OCI-LY1 (cell line): Measurements from ENCODE around the gene ENTPD2.

Experiments
- EZH2 ChIP-seq: fragments of 200-600 bp; sonication (generic), shearing (Covaris generic); IDR thresholded peaks from 2 replicates; pipeline ENCODE4 v1.8.0; 2017; ENCODE audit warnings: borderline replicate concordance, mixed run types, mild to moderate bottlenecking, antibody characterized with exemption, low read length, moderate library complexity, mixed read lengths
- TF ChIP-seq, protein P1 (sequence below): fragments of 200-600 bp; sonication (generic), shearing (Covaris generic); IDR thresholded peaks from 2 replicates; pipeline ENCODE4 v1.5.1; 2017; ENCODE audit warnings: mild to moderate bottlenecking, antibody characterized with exemption, low read length, moderate library complexity, mixed read lengths

GRCh38 chr9:137042751-137043727 lies 10.8 kb downstream of the ENTPD2 start:
- TF ChIP-seq, protein P1, sequence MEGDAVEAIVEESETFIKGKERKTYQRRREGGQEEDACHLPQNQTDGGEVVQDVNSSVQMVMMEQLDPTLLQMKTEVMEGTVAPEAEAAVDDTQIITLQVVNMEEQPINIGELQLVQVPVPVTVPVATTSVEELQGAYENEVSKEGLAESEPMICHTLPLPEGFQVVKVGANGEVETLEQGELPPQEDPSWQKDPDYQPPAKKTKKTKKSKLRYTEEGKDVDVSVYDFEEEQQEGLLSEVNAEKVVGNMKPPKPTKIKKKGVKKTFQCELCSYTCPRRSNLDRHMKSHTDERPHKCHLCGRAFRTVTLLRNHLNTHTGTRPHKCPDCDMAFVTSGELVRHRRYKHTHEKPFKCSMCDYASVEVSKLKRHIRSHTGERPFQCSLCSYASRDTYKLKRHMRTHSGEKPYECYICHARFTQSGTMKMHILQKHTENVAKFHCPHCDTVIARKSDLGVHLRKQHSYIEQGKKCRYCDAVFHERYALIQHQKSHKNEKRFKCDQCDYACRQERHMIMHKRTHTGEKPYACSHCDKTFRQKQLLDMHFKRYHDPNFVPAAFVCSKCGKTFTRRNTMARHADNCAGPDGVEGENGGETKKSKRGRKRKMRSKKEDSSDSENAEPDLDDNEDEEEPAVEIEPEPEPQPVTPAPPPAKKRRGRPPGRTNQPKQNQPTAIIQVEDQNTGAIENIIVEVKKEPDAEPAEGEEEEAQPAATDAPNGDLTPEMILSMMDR: no peak
- TF ChIP-seq EZH2: no peak
